ENCODE results near the gene CAGE1.

The CAGE1 gene

DNA sequence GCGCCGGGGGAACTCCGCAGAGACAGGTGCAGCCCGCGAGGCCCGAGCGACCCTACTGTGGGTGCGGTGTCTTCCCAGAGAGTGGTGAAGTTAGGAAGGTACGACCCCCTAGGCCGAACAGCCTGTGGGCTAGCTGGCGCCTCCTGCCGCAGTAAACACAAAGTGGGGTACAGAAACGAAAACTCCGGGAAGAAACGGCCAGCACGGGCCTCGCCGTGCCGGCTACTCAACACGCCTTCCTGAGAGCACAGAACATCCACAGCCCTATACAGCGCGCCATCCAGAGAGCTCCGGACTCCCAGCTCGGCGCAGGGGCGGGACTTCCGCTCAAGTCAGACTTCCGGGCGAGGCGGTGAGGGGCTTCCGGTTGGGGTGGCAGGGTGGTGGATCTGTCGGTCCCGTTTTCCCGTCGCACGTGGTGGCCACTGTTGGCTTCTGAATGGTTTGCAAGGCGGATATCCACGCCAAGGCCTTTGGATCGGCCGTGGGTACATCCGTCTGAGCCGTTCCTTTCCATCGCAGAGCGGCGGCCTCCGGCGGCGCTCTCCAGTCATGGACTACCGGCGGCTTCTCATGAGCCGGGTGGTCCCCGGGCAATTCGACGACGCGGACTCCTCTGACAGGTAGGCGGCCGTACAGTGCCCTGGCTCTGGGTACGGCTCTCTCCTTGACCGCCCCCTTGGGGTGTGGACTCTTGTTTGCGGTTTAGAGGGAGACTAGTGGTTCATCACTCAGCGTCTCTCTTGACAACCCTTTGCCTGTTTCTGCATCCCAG, at the start of gene CAGE1, which contains the start of gene RIOK1:
CAGE1 (minus strand) TSS at position 292 of the 775 bp plus-strand sequence. CDS start 2,569 bp downstream, outside the sequence.
RIOK1 (plus strand) TSS at position 358 of the 775 bp plus-strand sequence; CDS start at position 553, 195 bp downstream.
- DNase-seq: peak; percentile 66

DNA sequence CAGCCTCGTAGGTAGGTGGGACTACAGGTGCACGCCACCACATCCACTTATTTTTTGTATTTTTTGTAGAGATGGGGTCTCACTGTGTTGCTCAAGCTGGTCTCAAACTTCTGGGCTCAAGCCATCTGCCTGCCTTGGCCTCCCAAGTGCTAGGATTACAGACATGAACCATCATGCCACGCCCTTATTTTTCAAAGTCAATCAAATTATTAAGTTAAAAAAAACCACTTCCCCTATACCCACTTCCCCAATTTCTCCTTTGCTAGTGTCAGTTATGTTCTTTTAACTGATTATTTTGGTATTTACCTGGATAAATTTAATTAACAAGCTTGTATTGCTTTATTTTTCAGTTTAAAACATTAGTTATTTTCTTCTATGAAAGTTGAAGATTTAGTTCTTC, 49.7 kb upstream of the CAGE1 start:
- DNase-seq: no peak

- DNase-seq: no peak
These were observed 48.5 kb upstream of the CAGE1 start for GRCh38 chr6:7438011-7438410.

DNA sequence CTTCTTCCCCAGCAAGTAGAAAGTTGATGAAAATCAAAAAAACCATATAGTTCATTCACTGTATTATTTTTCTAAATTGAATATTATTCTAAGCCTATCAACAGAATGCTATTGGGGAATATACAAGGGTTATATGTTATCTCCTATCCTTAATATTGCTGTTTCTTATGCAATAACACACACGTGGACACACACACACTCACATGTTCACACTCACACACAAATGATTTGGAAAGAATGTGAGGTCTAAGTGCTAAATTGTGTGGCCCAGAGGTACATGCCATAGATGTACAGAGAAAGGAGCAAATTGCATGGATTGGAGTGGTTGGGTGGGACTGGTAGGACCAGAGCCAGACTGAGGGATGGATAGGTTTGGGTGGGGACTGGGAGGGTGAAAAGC, 45.1 kb upstream of the CAGE1 start:
- no peak for DNase-seq

GRCh38 chr6:7433121-7433617, 43.6 kb upstream of the CAGE1 start:
- no peak for DNase-seq

- DNase-seq: no peak
These were observed 43.0 kb upstream of the CAGE1 start for GRCh38 chr6:7432391-7433120.

- no peak for DNase-seq
These were observed 42.3 kb upstream of the CAGE1 start for GRCh38 chr6:7431674-7432390.

GRCh38 chr6:7431313-7431673, 41.8 kb upstream of the CAGE1 start:
- no peak for DNase-seq

GRCh38 chr6:7426447-7427169, 37.1 kb upstream of the CAGE1 start:
- no peak for DNase-seq

DNA sequence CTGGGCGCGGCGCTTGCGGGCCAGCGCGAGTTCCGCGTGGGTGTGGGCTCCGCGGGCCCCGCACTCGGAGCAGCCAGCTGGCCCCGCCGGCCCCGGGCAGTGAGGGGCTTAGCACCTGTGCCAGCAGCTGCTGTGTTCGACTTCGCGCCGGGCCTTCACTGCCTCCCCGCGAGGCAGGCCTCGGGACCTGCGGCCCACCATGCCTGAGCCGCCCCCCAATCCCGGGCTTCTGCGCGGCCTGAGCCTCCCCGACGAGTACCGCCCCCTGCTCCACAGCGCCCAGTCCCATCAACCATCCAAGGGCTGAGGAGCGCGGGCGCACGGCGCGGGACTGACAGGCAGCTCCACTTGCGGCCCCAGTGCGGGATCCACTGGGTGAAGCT, 36.3 kb upstream of the CAGE1 start:
- DNase-seq: no peak

- no peak for DNase-seq
These were observed 35.6 kb upstream of the CAGE1 start for GRCh38 chr6:7424967-7425807.

DNA sequence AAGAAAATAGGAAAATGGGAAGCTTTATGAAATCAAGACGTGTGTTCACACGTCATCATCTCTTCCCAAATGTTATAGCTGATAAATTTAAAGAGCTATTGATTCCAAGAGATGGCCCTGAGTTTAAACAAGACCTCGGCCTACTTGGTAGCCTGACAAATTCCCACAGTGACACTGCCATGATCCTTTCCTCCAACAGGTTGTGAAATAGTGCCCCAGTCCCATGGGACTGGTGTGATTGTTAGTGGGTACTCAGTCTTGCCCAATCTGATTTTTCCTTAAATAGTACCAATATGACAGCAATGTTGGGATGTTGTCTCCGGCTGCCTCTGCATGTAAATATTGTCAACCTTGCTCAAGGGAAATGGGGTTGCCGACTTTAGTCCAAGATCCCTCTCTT, 34.5 kb upstream of the CAGE1 start:
- DNase-seq: no peak

- no peak for DNase-seq
These were observed 31.5 kb upstream of the CAGE1 start for GRCh38 chr6:7421066-7421465.

- DNase-seq: no peak
These were observed 29.5 kb upstream of the CAGE1 start for GRCh38 chr6:7419065-7419464.

DNA sequence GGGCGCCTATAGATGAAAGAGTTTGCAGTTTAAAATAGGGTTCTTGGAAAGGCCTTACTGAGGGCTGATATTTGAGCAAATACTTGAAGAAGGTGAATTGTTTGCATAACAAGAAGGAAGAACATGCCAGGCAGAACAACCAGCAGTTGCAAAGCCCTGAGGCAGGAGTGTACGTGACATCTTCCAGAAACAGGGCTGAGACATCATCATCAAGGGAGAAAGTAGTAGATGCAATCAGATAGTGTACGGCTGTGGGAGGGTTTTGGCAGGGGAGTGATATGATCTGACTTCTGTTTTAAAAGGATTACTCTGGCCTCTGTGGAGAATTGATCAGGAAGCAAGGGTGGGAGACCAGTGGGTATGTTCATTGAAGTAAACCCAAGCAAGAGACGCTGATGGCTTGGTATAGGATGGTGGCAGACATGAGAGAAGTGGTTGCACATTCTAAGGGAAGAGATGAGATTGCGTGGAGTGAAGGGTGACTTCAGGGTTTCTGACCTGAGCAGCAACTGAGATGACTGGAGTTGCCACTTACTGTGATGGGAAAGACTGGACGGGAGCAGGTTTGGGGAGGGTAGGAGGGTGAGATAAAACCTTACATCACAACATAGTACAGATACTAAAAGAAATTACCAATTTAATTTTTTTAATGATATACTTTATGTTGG, 28.8 kb upstream of the CAGE1 start:
- no peak for DNase-seq

DNA sequence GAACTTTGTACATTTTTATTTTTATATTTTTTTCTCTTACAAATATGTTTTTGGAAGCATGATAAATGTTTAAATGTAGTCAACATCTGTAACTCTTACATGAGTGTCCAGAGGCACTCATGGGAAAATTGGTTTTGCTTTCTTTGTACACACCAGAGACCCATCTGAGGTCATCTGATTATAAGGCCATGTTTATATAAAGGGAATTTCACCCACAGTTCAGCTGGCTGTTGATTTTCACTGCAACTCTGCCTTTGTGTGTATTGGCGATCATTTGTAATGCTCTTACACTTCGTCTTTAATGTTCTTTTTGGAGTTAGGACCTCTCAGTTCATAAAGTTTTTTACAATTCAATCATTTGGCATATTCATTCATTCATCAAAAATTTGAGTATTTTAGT, 28.1 kb upstream of the CAGE1 start:
- DNase-seq: no peak

- DNase-seq: no peak
These were observed 25.3 kb upstream of the CAGE1 start for GRCh38 chr6:7414811-7415210.

DNA sequence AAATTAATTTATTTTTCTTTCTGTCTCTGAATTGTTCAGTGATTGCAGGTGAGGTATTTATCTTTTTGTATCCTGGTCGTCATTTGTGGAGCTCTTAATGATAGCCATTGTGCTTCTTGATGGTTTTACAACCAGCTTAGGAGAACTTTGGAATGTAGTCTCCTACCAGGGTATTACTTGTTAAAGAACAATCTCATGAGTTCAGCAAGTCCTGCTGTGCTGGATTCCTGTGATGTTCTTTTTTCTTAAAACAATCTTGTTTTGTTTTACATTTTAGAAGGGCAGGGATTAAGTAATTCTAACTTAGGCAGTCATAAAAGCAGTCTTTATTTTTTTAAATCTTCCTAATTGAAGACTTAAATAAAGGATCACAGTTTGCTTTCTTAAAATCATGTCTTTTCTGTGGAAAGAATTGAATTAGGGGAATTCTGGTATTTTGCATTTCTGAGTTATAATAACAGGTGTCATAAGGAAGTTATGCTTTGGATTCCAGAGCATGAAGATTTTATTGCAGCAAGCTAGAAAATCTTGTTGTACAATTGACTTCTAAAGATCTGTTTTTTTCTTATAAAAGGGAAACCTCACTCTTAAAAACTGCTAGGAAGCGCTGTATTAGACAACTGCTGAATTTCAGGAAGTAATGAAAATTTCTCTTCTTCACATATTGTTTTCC, 23.7 kb upstream of the CAGE1 start:
- DNase-seq: no peak

DNA sequence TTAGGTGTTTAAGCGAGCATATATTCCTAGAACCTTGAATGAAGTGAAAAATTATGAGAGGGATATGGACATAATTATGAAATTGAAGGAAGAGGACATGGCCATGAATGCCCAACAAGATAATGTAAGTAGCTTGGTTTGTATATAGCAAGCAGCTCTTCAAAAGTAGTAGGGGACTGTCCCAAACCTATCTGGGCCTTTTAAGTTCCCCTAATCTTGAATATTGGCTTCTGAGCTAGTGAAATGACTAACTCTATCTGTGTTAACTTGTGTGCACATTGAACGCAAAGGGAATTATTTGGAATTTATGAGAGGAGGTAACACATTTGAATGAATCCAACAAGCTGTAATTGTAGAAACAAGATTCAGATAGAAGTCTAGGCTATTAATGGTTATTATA, 21.8 kb upstream of the CAGE1 start:
- no peak for DNase-seq

DNA sequence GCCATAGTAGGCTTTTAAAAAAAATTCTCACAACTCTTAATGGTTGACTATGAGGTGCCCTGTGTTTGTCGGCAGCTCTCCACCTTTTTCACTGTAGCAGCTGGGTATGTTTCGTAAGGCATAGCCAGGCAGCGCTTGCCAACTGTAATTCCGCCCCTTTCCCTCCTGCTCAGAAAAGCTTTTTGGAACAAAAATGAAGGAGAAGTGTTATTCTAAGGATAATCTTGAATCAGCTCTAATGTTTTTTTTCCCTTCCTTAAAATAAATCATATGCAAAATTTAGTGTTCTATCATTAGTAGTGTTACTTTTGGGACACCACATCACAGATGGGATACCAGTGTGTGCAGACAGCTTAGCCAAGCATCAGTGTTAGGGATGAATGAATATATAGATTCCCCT, 21.3 kb upstream of the CAGE1 start:
- no peak for DNase-seq

DNA sequence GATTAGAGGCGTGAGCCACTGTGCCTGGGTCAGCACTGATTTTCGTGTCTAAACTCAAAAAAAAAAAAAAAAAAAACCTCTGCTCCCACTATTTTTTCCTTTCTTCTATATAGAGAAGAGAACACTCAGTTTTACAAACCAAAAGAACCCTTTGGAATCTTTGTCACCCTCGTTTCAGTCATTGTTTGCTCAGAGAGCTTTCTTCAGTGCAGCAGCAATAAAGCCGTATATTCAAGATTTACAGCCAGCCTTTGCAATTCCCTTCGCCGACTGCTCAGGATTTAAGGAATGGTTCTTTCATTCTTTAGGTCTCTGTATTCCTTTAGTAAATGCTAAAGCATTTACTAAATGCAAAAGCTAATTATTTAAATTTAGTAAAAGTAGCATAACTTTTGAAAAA, 20.2 kb upstream of the CAGE1 start:
- DNase-seq: no peak

All from GOT3 (cell line).